GM21526 (cell line): Measurements from ENCODE around the gene ZNF423.

Source experiments
- ATAC-seq: cut with Tn5 transposase; IDR thresholded peaks from one replicate; pipeline ENCODE4 v1.9.1; 2021; ENCODE audit warnings: moderate library complexity; ENCODE audit not compliant: unreplicated experiment, low FRiP score

ZNF423 gene

GRCh38 chr16:49546735-49547134 lies 309.2 kb downstream of the ZNF423 start:
- no peak for ATAC-seq

GRCh38 chr16:49545741-49546448 lies 310.0 kb downstream of the ZNF423 start:
- ATAC-seq: no peak

DNA sequence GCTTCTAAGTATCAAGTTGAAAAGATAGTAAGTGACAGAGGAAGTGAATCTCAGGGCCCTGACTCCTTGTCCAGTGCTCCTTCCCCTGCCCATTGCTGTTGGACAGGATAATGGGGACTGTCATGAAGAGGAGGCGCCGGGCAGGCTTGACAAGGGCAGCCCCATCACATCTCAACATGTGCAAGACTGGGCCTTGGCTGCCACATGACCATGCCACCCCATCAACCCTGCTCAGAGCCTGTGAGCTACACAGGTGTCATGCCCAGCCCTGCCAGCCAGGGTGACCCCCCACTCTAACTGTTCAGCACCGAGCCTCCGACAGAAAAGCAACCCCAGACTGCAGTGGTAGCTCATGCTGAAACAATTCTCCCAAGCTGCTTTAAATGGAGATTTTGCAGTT lies 310.7 kb downstream of the ZNF423 start:
- no peak for ATAC-seq

DNA sequence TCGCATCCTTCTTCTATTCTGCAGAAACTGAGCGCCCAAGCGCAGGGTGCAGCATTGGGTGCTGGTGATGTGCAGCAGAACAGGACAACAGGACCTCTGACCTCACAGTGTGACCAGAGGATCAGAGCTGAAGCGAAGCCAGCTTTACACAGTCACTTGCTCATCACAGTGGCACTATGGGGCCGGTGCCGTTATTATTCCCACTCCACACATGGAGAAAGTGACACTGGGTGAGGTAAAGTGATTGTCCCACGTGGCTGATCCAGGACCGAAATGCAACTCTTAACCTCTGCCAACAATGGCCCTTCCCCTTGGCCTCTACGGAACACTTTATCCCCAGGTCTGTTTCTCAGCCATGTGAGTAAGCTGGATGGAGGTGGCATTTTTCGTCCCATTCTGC lies 311.1 kb downstream of the ZNF423 start:
- ATAC-seq: no peak

GRCh38 chr16:49543631-49543946 lies 312.3 kb downstream of the ZNF423 start:
- ATAC-seq: no peak

DNA sequence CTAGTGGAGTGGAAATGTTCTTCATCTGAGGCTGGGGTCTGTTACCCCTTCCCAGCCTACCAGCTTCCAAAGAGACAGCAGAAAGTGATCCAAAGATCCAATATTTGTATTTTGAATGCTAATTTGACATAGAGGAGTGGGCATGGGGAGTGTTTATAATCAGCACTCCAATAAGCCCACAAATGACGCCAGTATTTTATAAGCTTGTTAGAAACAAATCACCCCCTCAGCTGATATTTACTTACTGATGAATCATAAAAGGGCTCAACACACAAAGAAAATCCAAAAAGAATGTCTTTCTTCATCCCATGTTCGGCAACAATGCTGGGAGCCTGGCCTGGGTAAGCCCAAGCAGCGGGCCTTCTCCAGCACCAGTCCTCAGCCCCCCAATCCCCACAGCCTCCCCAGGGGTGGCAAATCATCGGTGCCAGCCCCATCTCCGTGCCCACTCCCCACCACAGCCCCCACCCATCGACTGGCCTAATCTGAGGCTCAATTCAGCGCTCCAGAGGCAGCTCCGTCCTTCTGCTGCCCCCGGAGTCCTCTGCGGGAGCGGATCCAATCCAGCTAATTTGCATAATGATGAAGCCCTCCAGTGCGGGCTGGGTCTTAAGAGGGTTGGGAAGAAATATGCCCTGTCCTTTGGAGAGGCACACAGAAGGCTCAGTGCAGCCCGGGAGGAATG lies 312.8 kb downstream of the ZNF423 start:
- no peak for ATAC-seq

DNA sequence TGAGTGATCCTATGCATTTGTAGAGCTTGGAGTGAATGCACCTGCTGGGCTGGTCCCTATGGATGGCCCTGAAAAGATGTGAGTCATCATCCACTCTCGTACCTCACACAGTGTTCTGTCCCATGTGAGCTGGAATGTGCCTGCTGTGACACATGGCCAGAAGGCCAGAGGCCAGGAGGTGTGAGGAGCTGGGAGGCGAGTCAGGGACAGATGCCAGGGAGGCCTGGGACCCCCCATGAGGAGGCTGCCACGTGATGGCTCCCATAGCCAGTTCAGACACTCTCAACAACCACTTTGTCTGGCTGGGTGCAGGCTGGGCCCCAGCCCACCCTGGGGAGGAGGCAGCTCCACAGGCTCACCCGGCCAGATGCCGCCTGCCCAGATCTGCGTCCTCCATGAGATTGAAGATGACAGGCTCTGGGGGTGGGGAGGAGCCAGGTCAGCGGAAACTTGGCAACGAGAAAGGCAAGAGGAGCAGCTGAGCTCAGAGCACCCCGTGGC lies 313.5 kb downstream of the ZNF423 start:
- no peak for ATAC-seq

- ATAC-seq: no peak
Observed at GRCh38 chr16:49540836-49541235, 315.1 kb downstream of the ZNF423 start.

GRCh38 chr16:49539758-49540157 lies 316.2 kb downstream of the ZNF423 start:
- no peak for ATAC-seq

DNA sequence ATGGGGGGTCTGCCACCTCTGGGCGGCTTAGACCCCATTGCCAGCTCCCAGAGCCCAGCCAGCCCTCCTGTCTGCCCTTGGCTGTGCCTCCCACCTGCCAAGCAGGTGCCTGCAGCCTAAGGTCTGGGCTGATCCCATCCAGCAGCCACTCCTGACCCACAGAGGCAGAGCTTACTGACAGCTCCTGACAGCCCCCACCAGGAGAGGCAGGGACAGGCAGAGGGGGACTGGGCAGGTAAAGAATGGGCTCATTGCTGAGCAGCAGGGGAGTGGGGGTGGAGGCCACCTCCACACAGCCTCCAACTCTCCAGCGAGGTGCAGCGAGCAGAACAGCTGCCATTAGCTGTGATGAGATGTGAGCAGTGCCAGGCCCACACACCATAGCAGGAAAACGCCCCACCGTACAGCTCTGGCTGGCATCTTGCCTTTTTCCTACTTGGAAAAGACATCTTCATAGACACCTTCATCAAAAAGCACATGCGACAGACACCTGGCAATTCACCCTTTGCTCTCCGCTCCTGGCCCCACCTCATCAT lies 317.9 kb downstream of the ZNF423 start:
- ATAC-seq: no peak

- ATAC-seq: no peak
Observed at GRCh38 chr16:49534901-49535610, 320.9 kb downstream of the ZNF423 start.

DNA sequence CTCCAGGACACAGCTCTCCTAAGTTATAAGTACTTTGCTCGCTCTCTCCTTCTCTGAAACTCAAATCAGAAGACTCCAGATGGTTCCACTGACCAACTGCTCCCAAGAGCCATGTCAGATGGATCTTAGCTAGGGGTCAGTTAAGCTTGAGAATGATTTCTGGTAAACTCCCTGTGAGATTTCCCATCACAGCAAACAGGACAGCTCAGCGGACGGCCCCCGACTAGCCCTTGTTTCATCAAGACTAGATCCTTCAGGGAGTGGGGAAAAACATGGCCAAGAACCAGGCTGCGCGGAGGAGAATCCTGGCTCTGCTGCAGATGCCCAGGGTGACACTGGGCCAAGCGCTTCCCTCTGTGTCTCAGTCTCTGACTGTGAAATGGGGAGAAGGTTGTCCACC lies 322.5 kb downstream of the ZNF423 start:
- ATAC-seq: no peak

GRCh38 chr16:49532873-49533272 lies 323.0 kb downstream of the ZNF423 start:
- no peak for ATAC-seq

DNA sequence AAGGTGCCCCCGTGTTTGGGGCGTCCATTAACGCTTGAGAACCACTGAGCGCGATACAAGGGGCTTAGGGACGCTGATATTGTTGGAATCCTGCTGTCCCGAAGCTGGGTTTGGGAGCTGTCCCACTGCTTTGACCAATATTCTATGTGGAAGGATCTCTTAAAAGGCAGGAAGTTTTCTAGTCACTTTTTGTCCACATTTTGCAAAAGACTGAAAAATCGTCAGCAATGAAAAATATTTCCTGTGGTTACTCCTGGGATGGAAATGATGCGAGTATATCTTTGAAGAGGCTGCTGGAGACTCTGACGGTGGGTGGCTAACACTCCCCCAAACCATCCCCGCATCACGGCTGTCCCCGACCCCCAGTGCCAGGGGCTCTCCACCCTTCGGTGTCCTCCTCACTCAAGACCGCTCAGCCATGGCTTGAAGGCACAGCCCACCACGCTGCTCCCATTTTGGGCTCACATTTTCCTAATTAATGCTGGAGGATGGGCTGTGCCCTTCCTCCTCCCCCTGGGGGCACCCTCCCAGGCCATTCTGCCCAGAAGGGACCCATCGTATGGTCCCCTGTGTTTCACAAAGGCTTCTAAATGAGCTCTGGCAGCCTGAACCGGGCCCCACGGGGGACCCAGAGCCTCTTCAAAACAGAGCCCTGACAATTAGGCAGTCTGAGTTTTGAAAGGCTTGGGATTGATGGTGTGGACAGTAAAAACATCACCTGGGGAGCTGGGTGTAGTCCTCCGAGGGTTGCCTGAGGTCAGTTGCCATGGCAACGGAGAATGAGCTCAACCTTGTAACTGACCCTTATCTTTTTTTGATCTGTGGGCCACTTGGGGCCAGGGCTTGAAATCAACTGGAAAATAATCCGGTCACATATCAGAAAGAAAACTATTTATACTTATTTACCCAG lies 323.7 kb downstream of the ZNF423 start:
- ATAC-seq: no peak

- ATAC-seq: no peak
Observed at GRCh38 chr16:49531425-49531824, 324.5 kb downstream of the ZNF423 start.

- ATAC-seq: no peak
Observed at GRCh38 chr16:49530427-49530970, 325.4 kb downstream of the ZNF423 start.

DNA sequence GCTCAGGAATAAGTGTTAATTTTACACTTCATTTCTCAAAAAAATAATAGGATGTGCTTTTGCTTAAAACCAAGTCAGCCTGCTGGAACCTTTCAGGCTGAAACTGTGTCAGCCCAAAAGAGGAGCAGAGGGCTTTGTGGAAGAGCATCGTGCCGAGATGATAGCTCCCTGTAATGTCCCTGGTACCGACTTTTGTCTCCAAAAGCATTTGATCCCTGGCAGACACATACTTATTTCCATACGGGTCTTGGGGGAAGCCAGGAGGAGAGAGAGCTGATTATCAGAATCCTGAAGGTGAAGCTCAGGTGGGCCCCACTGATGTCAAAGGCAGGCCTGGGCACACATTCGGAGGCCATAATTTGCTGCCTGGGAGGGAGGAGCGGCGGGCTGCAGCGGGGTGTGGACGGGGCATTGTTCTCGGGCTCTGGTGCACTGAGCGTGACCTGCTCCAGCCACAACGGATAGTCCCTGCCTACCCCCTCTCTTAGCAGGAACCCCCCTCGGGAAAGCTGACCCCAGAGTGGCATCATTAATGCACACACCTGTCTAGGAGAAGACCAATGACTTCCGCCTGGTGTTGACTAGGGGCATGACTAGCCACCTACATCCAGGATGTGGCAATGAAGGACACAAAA lies 326.4 kb downstream of the ZNF423 start:
- ATAC-seq: no peak

DNA sequence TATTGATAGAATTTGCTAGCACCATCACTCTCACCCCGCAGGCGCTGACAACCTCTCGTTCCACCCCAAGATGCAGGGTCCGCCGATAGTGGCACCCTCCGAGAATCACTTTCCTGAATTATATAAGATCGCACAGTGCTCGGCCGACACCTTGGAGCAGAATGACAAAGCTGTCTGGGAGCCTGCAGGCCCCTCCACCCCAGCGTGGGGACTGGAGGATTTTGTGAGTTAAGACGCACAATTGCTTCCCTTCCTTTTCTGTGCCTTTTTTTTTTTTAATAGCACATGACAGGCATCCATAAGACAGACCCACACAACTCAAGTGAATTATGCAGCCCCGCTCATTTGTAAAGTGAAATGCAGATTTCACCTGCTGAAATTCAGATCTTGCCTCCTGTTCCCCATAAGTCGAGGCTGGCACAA lies 327.0 kb downstream of the ZNF423 start:
- no peak for ATAC-seq

GRCh38 chr16:49528060-49528865 lies 327.6 kb downstream of the ZNF423 start:
- ATAC-seq: no peak
